HepG2 (cell line): ENCODE measurements around the gene CCNYL1. TPM values are rescaled to one million over a fixed set of nuclear protein-coding genes. Genes with fewer than 3 reads are reported as not detected.
A peak's percentile ranks its signal among the peaks of the same experiment; 100 is the strongest.

Experiments
- AHR ChIP-seq: IDR thresholded peaks from 2 replicates; pipeline ENCODE4 v1.6.1; 2018; ENCODE audit warnings: missing genetic modification reagents, missing compliant biosample characterization
- CERS6 ChIP-seq: sonication (generic); formaldehyde crosslinking; IDR thresholded peaks from 2 replicates; pipeline ENCODE4 v1.5.0; 2020; ENCODE audit warnings: missing genetic modification reagents
- DMAP1 ChIP-seq: IDR thresholded peaks from 2 replicates; pipeline ENCODE4 v1.6.1; 2016
- ELF3 ChIP-seq: IDR thresholded peaks from 2 replicates; pipeline ENCODE4 v1.6.1; 2016; ENCODE audit warnings: missing genetic modification reagents, missing compliant biosample characterization
- FLYWCH1 ChIP-seq: sonication (generic); formaldehyde crosslinking; IDR thresholded peaks from 2 replicates; pipeline ENCODE4 v1.8.1; 2023; ENCODE audit warnings: mild to moderate bottlenecking, missing genetic modification reagents
- IRF2 ChIP-seq: IDR thresholded peaks from 2 replicates; pipeline ENCODE4 v1.6.1; 2018; ENCODE audit warnings: missing genetic modification reagents, missing compliant biosample characterization
- MAX ChIP-seq: IDR thresholded peaks from 2 replicates; pipeline ENCODE4 v1.6.1; 2012; ENCODE audit warnings: inconsistent platforms
- NAIF1 ChIP-seq: sonication (generic); formaldehyde crosslinking; IDR thresholded peaks from 2 replicates; pipeline ENCODE4 v1.5.0; 2020; ENCODE audit warnings: mild to moderate bottlenecking, missing genetic modification reagents, borderline replicate concordance
- NFATC3 ChIP-seq: sonication (generic); formaldehyde crosslinking; IDR thresholded peaks from 2 replicates; pipeline ENCODE4 v1.5.1; 2020; ENCODE audit warnings: mild to moderate bottlenecking, missing genetic modification reagents
- NFKB2 ChIP-seq: sonication (generic); formaldehyde crosslinking; IDR thresholded peaks from 2 replicates; pipeline ENCODE4 v1.4.0; 2020; ENCODE audit warnings: missing genetic modification reagents, borderline replicate concordance
- NFRKB ChIP-seq: fragments of 450-650 bp; IDR thresholded peaks from 2 replicates; pipeline ENCODE4 v1.6.1; 2017
- PBX2 ChIP-seq: IDR thresholded peaks from 2 replicates; pipeline ENCODE4 v1.6.1; 2016; ENCODE audit warnings: control low read depth
- POGZ ChIP-seq: sonication (generic); formaldehyde crosslinking; IDR thresholded peaks from 2 replicates; pipeline ENCODE4 v1.4.0; 2020; ENCODE audit warnings: mild to moderate bottlenecking, missing genetic modification reagents
- POLR2A ChIP-seq, 2 experiments: IDR thresholded peaks; 2 replicates each; pipeline ENCODE4 v1.6.1; 2011; ENCODE audit warnings: low read depth in 2 of 2, low read length in 2 of 2, mild to moderate bottlenecking in 1 of 2, moderate library complexity in 1 of 2; ENCODE audit not compliant: insufficient read depth in 1 of 2
- POLR2AphosphoS5 ChIP-seq: IDR thresholded peaks from 2 replicates; pipeline ENCODE4 v1.6.1; 2012; ENCODE audit warnings: low read depth, low read length
- SNRNP70 ChIP-seq: fragments of 200-400 bp; formaldehyde crosslinking; IDR thresholded peaks from 2 replicates; pipeline ENCODE4 v1.6.1; 2017; ENCODE audit warnings: mild to moderate bottlenecking, low read depth, low read length, moderate library complexity
- SOX5 ChIP-seq: IDR thresholded peaks from 2 replicates; pipeline ENCODE4 v1.6.1; 2016; ENCODE audit warnings: borderline replicate concordance
- TEAD3 ChIP-seq: optimal IDR thresholded peaks from 2 replicates; pipeline ENCODE3; 2016; ENCODE audit warnings: borderline replicate concordance
- ZNF331 ChIP-seq: sonication (generic); formaldehyde crosslinking; IDR thresholded peaks from 2 replicates; pipeline ENCODE4 v1.4.0; 2020; ENCODE audit warnings: missing genetic modification reagents
- ZNF619 ChIP-seq: sonication (generic); formaldehyde crosslinking; IDR thresholded peaks from 2 replicates; pipeline ENCODE4 v1.4.0; 2020; ENCODE audit warnings: mild to moderate bottlenecking, missing genetic modification reagents
- ZNF713 ChIP-seq: sonication (generic); formaldehyde crosslinking; IDR thresholded peaks from 2 replicates; pipeline ENCODE4 v1.4.0; 2020; ENCODE audit warnings: mild to moderate bottlenecking, missing genetic modification reagents
- ZNF780A ChIP-seq: sonication (generic); formaldehyde crosslinking; IDR thresholded peaks from 2 replicates; pipeline ENCODE4 v1.8.0; 2022; ENCODE audit warnings: mild to moderate bottlenecking, missing genetic modification reagents, moderate library complexity
- ZNF891 ChIP-seq: sonication (generic); formaldehyde crosslinking; IDR thresholded peaks from 2 replicates; pipeline ENCODE4 v1.5.0; 2020; ENCODE audit warnings: mild to moderate bottlenecking, missing genetic modification reagents
- polyA plus RNA-seq, 8 experiments: library from polyadenylated mRNA; depleted of rRNA in 3 of 8; stranded (reverse) in 7 of 8; unstranded in 1 of 8; fragments of >200 nt; fragmentation: Illumina TruSeq in 4 of 8; extraction: Trizol in 4 of 8; gene quantifications; 2 replicates each; pipeline versions ENCODE4 v1.2.1 to v1.2.3, GENCODE V29; 2011 to 2016; ENCODE audit warnings: low read depth in 4 of 8, missing spikeins in 1 of 8, mixed read lengths in 1 of 8; ENCODE audit not compliant: insufficient read depth in 1 of 8
- total RNA-seq, 5 experiments: library from RNA; depleted of rRNA; stranded (reverse); fragments of >200 nt; fragmentation: Illumina TruSeq; extraction: Trizol; gene quantifications; 2 replicates each; pipeline ENCODE4 v1.2.3, GENCODE V29; 2016; ENCODE audit warnings: low read depth in 1 of 5
- TF ChIP-seq, protein P1 (sequence below): sonication (generic); formaldehyde crosslinking; IDR thresholded peaks from 2 replicates; pipeline ENCODE4 v1.9.0; 2021; ENCODE audit warnings: missing genetic modification reagents, mild to moderate bottlenecking, borderline replicate concordance
- TF ChIP-seq, protein P2 (sequence below): IDR thresholded peaks from 2 replicates; pipeline ENCODE4 v1.4.0; 2020; ENCODE audit warnings: mild to moderate bottlenecking, missing genetic modification reagents

CCNYL1 gene
- total and polyA plus RNA-seq, 2 of the 13 experiments (the other 11 are each of a cell fraction or from before 2014, with no cell fraction given): 12.5 to 16.2 TPM

- no peak for TF ChIP-seq CERS6 (CRISPR knock-in tag)
- no peak for TF ChIP-seq NAIF1 (CRISPR knock-in tag)
- 0 out of 2 replicates have a peak, but pooled peaks have one; percentile 26 for TF ChIP-seq AHR (CRISPR knock-in tag)
- TF ChIP-seq ZNF713 (CRISPR knock-in tag): no peak
- peak; percentile 62 for TF ChIP-seq MAX
- no peak for TF ChIP-seq NFKB2 (CRISPR knock-in tag)
- TF ChIP-seq ELF3: peak; percentile 92
- TF ChIP-seq, protein P1, sequence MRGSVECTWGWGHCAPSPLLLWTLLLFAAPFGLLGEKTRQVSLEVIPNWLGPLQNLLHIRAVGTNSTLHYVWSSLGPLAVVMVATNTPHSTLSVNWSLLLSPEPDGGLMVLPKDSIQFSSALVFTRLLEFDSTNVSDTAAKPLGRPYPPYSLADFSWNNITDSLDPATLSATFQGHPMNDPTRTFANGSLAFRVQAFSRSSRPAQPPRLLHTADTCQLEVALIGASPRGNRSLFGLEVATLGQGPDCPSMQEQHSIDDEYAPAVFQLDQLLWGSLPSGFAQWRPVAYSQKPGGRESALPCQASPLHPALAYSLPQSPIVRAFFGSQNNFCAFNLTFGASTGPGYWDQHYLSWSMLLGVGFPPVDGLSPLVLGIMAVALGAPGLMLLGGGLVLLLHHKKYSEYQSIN (CRISPR knock-in tag): no peak
- TF ChIP-seq POGZ: peak; percentile 51; the same call in 1 of the 2 replicates
- no peak for TF ChIP-seq ZNF891 (CRISPR knock-in tag)
- TF ChIP-seq POLR2A (IDR thresholded peaks at IDR 0.05; ENCODE audit: insufficient read depth in 1 of 2, low read depth in 2 of 2, low read length in 2 of 2): 0 out of 4 replicates have a peak, but pooled peaks have one; percentile 44 to 53
- peak; percentile 76 for TF ChIP-seq POLR2AphosphoS5
- TF ChIP-seq ZNF619 (CRISPR knock-in tag): 0 out of 2 replicates have a peak, but pooled peaks have one; percentile 54
- peak; percentile 47; the same call in 1 of the 2 replicates for TF ChIP-seq PBX2 (CRISPR knock-in tag)
- TF ChIP-seq FLYWCH1: no peak
- TF ChIP-seq NFRKB: no peak
- TF ChIP-seq ZNF331 (CRISPR knock-in tag): no peak
- peak; percentile 49 for TF ChIP-seq TEAD3 (CRISPR knock-in tag)
- 0 out of 2 replicates have a peak, but pooled peaks have one; percentile 16 for TF ChIP-seq IRF2 (CRISPR knock-in tag)
- no peak for TF ChIP-seq SNRNP70
- TF ChIP-seq ZNF780A (CRISPR knock-in tag): no peak
- peak; percentile 55; the same call in 1 of the 2 replicates for TF ChIP-seq SOX5 (CRISPR knock-in tag)
- TF ChIP-seq, protein P2, sequence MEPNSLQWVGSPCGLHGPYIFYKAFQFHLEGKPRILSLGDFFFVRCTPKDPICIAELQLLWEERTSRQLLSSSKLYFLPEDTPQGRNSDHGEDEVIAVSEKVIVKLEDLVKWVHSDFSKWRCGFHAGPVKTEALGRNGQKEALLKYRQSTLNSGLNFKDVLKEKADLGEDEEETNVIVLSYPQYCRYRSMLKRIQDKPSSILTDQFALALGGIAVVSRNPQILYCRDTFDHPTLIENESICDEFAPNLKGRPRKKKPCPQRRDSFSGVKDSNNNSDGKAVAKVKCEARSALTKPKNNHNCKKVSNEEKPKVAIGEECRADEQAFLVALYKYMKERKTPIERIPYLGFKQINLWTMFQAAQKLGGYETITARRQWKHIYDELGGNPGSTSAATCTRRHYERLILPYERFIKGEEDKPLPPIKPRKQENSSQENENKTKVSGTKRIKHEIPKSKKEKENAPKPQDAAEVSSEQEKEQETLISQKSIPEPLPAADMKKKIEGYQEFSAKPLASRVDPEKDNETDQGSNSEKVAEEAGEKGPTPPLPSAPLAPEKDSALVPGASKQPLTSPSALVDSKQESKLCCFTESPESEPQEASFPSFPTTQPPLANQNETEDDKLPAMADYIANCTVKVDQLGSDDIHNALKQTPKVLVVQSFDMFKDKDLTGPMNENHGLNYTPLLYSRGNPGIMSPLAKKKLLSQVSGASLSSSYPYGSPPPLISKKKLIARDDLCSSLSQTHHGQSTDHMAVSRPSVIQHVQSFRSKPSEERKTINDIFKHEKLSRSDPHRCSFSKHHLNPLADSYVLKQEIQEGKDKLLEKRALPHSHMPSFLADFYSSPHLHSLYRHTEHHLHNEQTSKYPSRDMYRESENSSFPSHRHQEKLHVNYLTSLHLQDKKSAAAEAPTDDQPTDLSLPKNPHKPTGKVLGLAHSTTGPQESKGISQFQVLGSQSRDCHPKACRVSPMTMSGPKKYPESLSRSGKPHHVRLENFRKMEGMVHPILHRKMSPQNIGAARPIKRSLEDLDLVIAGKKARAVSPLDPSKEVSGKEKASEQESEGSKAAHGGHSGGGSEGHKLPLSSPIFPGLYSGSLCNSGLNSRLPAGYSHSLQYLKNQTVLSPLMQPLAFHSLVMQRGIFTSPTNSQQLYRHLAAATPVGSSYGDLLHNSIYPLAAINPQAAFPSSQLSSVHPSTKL (CRISPR knock-in tag): peak; percentile 18; the same call in 1 of the 2 replicates
- peak; percentile 12; the same call in 1 of the 2 replicates for TF ChIP-seq DMAP1 (CRISPR knock-in tag)
- TF ChIP-seq NFATC3 (CRISPR knock-in tag): peak; percentile 44; the same call in 1 of the 2 replicates
These were observed 80.9 kb downstream of the CCNYL1 start (continued) for GRCh38 chr2:207792244-207792785.
